ENCODE measurements around the gene ZSWIM4.
"Not testable (repeated sequence)": the region's sequence is repeated elsewhere in the genome, so short reads cannot be mapped to it uniquely, and the experiment has no call there.

The ZSWIM4 gene

GRCh38 chr19:13778398-13778797, 16.8 kb upstream of the ZSWIM4 start:
- no peak for DNase-seq (ENCODE audit: low spot score)

GRCh38 chr19:13778847-13779246, 16.4 kb upstream of the ZSWIM4 start:
- no peak for DNase-seq (ENCODE audit: low spot score)

GRCh38 chr19:13779794-13780193, 15.4 kb upstream of the ZSWIM4 start:
- not testable (repeated sequence) for DNase-seq (ENCODE audit: low spot score)

- DNase-seq (ENCODE audit: low spot score) = no peak
These were observed 13.7 kb upstream of the ZSWIM4 start for GRCh38 chr19:13781547-13781946.

- no peak for DNase-seq (ENCODE audit: low spot score)
These were observed 12.7 kb upstream of the ZSWIM4 start for GRCh38 chr19:13782537-13782936.

GRCh38 chr19:13783565-13784500, 11.4 kb upstream of the ZSWIM4 start:
- no peak for DNase-seq (ENCODE audit: low spot score)

GRCh38 chr19:13784731-13785452, 10.4 kb upstream of the ZSWIM4 start:
- DNase-seq (ENCODE audit: low spot score) = peak; percentile 66

GRCh38 chr19:13788991-13789390, 6.3 kb upstream of the ZSWIM4 start:
- no peak for DNase-seq (ENCODE audit: low spot score)

GRCh38 chr19:13790354-13790753, 4.9 kb upstream of the ZSWIM4 start:
- no peak for DNase-seq (ENCODE audit: low spot score)

GRCh38 chr19:13793317-13793716, 1.9 kb upstream of the ZSWIM4 start:
- not testable (repeated sequence) for DNase-seq (ENCODE audit: low spot score)

GRCh38 chr19:13794398-13794756, 866 bp upstream of the ZSWIM4 start:
- DNase-seq (ENCODE audit: low spot score) = no peak

- no peak for DNase-seq (ENCODE audit: low spot score)
These were observed 505 bp downstream of the ZSWIM4 start for GRCh38 chr19:13795595-13796300.

GRCh38 chr19:13796301-13797057, 1.2 kb downstream of the ZSWIM4 start:
- DNase-seq (ENCODE audit: low spot score) = no peak

- DNase-seq (ENCODE audit: low spot score) = no peak
These were observed 1.8 kb downstream of the ZSWIM4 start for GRCh38 chr19:13797058-13797440.

- no peak for DNase-seq (ENCODE audit: low spot score)
These were observed 2.6 kb downstream of the ZSWIM4 start for GRCh38 chr19:13797870-13798269.

GRCh38 chr19:13799669-13800068, 4.4 kb downstream of the ZSWIM4 start:
- DNase-seq (ENCODE audit: low spot score) = no peak

GRCh38 chr19:13803038-13803437, 7.8 kb downstream of the ZSWIM4 start:
- DNase-seq (ENCODE audit: low spot score) = no peak

GRCh38 chr19:13804830-13805683, 9.8 kb downstream of the ZSWIM4 start:
- DNase-seq (ENCODE audit: low spot score) = no peak

GRCh38 chr19:13806728-13807127, 11.5 kb downstream of the ZSWIM4 start:
- no peak for DNase-seq (ENCODE audit: low spot score)

- DNase-seq (ENCODE audit: low spot score) = no peak
These were observed 12.3 kb downstream of the ZSWIM4 start for GRCh38 chr19:13807421-13808021.

- DNase-seq (ENCODE audit: low spot score) = no peak
These were observed 13.6 kb downstream of the ZSWIM4 start for GRCh38 chr19:13808856-13809255.

Data from HuH-7 (cell line).